HEK293 (cell line): ENCODE data around the gene PLEKHG7.

Experiments used
- CTCF ChIA-PET: fragments of 350-600 bp; formaldehyde crosslinking; extraction: SDS; loops from one replicate; lab custom pipeline; 2021; ENCODE audit warnings: antibody characterized with exemption; lab: Yijun Ruan, JAX
- POLR2A ChIA-PET: fragments of 300-600 bp; formaldehyde crosslinking; extraction: SDS; loops from one replicate; lab custom pipeline; 2020; ENCODE audit warnings: antibody characterized with exemption, inconsistent platforms; lab: Yijun Ruan, JAX
- H3K27ac ChIP-seq: fragments of 200-500 bp; sonication (Bioruptor generic); 2 replicates; pipeline ENCODE4 v1.5.1; 2014; ENCODE audit warnings: low read depth, low read length, control low read depth, inconsistent platforms; ENCODE audit errors: extremely low read depth
- H3K36me3 ChIP-seq, 2 experiments: fragments of 200-500 bp in 1 of 2; sonication (Bioruptor generic) in 1 of 2; 1 replicate in 1 of 2; 2 replicates in 1 of 2; pipeline ENCODE4 v1.5.1; 2014 to 2017; ENCODE audit warnings: inconsistent platforms in 2 of 2, low read length in 2 of 2; ENCODE audit not compliant: control insufficient read depth in 2 of 2, insufficient read depth in 1 of 2
- H3K4me1 ChIP-seq: fragments of 200-500 bp; sonication (Bioruptor generic); 2 replicates; pipeline ENCODE4 v1.5.1; 2014; ENCODE audit warnings: mild to moderate bottlenecking, low read length, inconsistent platforms; ENCODE audit not compliant: control insufficient read depth, insufficient read depth
- H3K4me3 ChIP-seq: 2 replicates; pipeline ENCODE4 v1.5.1; 2011; ENCODE audit warnings: low read depth, mild to moderate bottlenecking, control low read depth, low read length, moderate library complexity
- H3K9me3 ChIP-seq: fragments of 200-500 bp; sonication (Bioruptor generic); 2 replicates; pipeline ENCODE4 v1.5.1; 2014; ENCODE audit warnings: low read depth, low read length, inconsistent platforms; ENCODE audit not compliant: control insufficient read depth, insufficient read depth
- KLF8 ChIP-seq: fragments of 450-650 bp; formaldehyde crosslinking; IDR thresholded peaks from 2 replicates; pipeline ENCODE4 v1.5.1; 2016; ENCODE audit warnings: missing biosample characterization, missing genetic modification characterization
- KLF9 ChIP-seq: fragments of 450-650 bp; formaldehyde crosslinking; IDR thresholded peaks from 2 replicates; pipeline ENCODE4 v1.5.1; 2016; ENCODE audit warnings: missing biosample characterization, missing genetic modification characterization, low read depth
- SCRT1 ChIP-seq: fragments of 450-650 bp; formaldehyde crosslinking; IDR thresholded peaks from 2 replicates; pipeline ENCODE4 v1.5.1; 2016; ENCODE audit warnings: missing biosample characterization, missing genetic modification characterization, borderline replicate concordance
- ZNF324 ChIP-seq: fragments of 450-650 bp; formaldehyde crosslinking; IDR thresholded peaks from 2 replicates; pipeline ENCODE4 v1.5.1; 2016; ENCODE audit warnings: missing biosample characterization, missing genetic modification characterization
- ZNF433 ChIP-seq: fragments of 450-650 bp; formaldehyde crosslinking; IDR thresholded peaks from 2 replicates; pipeline ENCODE4 v1.5.1; 2016; ENCODE audit warnings: missing biosample characterization, missing genetic modification characterization, low read depth
- ZNF555 ChIP-seq: fragments of 450-650 bp; formaldehyde crosslinking; conservative IDR thresholded peaks from 2 replicates; pipeline ENCODE4 v1.5.1; 2017; ENCODE audit warnings: missing biosample characterization, mild to moderate bottlenecking, missing genetic modification characterization, inconsistent platforms
- ZNF600 ChIP-seq: fragments of 450-650 bp; formaldehyde crosslinking; IDR thresholded peaks from 2 replicates; pipeline ENCODE4 v1.5.1; 2016; ENCODE audit warnings: missing biosample characterization, missing genetic modification characterization
- ZNF707 ChIP-seq: fragments of 450-650 bp; formaldehyde crosslinking; IDR thresholded peaks from 2 replicates; pipeline ENCODE4 v1.5.1; 2016; ENCODE audit warnings: missing biosample characterization, missing genetic modification characterization

PLEKHG7 gene

GRCh38 chr12:92821142-92821541 is 118.4 kb downstream of the PLEKHG7 start:
- no peak for TF ChIP-seq ZNF433 (tag by site-specific recombination)
- no peak for TF ChIP-seq ZNF707 (tag by site-specific recombination)
- TF ChIP-seq ZNF555 (tag by site-specific recombination): no peak
- TF ChIP-seq ZNF600 (tag by site-specific recombination): no peak
- no peak for TF ChIP-seq KLF9 (tag by site-specific recombination)
- no peak for TF ChIP-seq ZNF324 (tag by site-specific recombination)
- no peak for TF ChIP-seq SCRT1 (tag by site-specific recombination)
- no peak for TF ChIP-seq KLF8 (tag by site-specific recombination)
- Histone ChIP-seq H3K36me3 (peaks cover 11 to 27% of the 10 kb centered on the region in 2 experiments), H3K9me3 (no peaks in the 10 kb centered on the region), H3K4me1 (no peaks in the 10 kb centered on the region), H3K4me3 (no peak overlapping the region), H3K27ac (no peak overlapping the region)
- POLR2A ChIA-PET: no interaction called here
- CTCF ChIA-PET: interaction anchor here (0.7 kb wide), 1 partner anchor 107 kb away, joined by 3 read pairs; no protein-coding TSS in a partner anchor
